ENCODE data around the gene PHF14.
A peak's percentile ranks its signal among the peaks of the same experiment; 100 is the strongest.

Gene PHF14

DNA sequence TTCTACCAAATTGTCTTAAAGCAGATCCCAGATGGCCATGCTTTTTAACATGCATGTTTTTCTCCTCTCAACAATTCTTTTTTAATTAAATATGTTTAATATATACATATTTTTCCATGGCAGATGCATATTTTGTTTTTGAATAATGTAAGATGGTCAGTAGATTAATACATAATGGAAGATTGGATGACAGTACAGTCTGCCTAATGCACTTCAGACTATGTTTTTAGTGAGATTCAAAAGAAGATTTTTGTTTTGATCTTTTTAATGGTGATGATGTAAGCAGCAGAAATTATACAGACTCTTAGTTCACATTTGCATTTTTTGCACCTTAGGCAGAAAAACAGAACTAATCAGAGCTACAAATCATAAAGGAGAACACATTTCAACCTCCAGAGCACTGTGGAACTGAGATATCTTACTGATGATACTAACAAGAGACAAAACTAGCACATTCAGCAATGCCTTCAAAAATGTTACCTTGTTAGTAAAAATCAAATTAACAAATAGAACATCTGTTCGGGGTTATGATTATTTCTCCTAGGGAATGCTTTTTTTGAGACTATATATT is 203.4 kb downstream of the PHF14 start:
- no peak for DNase-seq

DNA sequence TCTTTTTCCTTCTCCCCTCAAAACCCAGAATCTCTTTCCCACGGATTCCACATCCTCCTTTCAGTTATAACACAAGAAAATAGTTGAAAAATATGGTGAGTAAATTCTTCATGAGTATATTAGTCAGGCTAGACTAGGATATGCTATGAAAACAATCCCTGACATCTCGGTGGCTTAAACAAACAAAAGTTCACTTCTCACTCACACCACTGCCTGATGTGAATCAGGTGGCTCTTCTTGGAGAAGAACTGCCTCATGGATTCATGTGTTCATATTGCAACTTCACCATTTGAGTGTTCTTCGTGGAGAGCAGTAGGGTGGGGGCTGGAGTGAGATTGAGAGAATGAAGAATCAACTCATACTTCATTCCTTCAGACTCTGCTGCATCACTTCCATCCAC is 204.1 kb downstream of the PHF14 start:
- no peak for DNase-seq

DNA sequence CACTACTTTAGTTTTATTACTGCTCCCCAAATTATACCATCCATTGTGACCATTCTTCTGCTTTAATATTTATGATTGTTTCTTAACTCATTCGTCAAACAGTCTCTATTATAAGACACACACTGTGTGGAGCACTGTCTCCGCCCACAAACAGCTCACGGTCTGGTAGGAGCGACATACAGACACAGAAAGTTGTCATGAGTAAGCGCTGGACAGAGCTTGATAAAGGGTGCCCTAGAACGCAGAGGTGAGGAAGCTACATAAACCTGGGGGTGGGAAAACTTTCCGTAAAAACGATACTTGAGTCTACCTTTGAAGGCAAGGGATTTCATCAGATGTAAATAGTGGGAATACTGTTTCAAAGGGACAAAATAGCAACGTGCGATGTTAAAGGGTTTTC is 207.9 kb downstream of the PHF14 start:
- no peak for DNase-seq

DNA sequence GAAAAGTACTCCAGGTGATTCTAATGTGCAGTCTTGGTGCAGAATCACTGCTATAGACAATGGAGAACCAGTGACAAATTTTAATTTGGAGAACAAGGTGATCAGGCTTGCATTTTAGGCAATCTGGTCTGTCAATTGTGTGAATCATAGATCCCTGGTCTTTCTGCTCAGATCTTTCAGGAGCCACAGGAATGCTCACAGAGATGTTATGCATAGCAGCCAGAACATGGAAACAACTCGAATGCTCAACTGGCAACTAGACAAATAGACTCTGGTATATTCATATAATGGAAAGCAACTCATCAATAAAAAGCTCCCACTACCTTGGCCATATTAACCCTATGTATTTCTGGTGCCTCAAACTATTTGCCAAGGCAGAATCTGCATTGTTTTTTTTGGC is 209.1 kb downstream of the PHF14 start:
- DNase-seq: no peak

DNA sequence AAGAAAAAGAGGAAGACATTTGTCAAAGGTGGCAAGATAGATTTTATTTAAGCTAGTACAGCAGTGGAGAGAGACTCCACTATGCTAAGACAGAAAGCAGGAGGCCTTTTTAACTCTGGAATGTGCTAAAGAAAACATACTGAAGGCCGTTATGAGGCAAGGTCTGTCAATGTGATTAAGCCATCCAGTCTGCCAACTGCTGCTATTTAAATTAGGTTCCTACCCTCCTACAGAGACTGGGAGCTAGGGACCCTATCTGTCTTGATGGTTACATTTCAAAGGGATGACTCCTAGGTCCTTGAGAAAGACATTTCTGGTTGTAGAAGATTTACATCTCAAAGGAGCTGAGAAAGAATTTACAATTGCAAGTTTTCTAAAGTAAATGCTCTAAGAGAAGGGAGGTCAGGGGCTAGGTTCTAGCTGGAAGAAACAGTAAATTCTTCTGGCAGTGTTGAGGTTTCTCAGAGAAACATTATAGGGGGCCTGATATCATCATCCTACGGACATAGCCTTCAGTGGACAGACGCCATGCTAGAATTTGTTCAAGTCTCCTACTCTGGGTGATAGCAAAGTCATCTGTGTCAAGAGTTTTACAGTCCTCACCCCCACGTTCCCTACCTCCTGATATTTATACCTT is 211.6 kb downstream of the PHF14 start:
- no peak for DNase-seq

DNA sequence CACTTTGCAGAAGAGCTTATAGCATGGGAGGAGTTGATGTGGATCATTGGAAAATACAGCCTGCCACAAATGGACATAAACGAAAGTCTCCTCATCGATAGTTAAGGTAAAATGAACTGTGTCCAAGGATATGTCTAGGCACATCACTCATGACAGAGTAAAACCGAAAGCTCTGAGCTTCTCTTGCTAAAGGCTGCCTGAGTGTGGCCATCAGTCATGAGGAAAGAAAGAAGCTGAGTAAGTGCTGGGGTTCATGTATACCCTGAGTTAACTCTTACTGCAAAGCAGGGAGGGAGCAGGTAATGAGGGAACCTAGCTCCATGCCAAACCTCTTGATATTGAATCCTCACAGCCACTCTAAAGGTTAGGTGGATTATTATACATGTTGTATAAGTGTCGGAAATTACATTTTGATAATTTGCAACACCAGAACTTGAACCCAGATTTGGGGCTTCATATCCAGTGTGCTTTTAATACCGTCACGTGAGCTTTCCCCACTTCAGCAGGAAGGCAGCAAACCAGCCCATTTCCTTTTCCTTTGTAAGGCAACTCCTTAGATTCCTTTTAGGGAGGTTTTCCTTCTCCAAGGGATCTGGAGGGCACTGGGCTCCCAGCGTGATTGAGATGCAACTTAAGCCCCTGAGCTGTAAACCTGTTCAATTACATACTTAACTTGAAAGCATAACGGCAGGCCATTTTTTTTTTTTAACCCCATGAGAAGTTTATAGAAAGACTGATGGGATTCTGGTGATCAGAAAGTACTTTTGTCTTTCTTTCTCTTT is 215.0 kb downstream of the PHF14 start:
- DNase-seq: no peak

DNA sequence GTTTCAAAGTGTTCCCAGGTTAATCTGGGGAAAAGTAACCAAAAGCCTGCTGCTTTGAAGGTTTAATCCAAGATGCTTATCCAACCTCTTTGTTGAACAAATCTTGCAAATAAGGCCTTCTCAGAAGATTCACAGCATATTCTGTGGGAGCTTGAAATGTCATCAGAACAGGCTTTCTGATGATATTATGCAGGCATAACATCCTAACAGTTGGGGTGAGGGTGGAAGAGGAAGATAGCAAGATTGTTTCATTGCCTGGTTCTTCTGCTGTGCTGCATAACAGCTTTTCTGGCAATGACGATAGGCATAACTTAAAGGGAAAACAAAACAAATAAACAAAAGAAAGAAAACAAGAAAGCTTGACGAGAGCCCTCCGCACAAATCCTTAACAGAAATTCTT is 217.4 kb downstream of the PHF14 start:
- DNase-seq: no peak

DNA sequence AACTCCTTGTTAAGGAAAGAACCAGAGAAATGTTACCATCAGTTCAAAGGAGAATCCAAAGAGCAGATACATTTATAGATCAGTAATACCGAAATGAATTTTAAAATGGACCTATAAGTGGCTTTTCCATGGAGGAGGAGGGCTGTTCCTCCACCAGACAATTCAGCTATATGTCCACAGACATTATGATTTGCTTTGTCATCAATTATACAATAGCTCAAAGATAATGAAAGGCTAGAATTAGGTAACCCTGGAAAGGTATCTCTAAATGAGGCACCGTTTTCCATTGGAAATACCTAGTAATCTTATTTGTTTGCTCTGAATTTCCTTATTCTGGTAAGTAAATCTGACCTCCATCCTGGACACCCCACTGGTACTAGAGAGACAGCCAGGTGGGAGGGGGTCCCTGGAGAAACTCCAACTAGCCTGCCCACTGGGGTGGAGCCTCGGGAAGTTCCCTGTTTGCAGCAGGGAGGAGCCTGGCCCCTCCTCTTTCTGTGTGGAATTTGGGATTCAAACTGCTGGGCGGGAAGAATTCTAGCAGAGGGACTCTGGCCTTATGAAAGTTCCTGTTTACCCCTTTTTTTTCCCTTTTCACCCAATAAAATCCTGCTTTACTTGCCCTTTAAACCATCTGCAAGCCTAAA is 218.0 kb downstream of the PHF14 start:
- DNase-seq: no peak

DNA sequence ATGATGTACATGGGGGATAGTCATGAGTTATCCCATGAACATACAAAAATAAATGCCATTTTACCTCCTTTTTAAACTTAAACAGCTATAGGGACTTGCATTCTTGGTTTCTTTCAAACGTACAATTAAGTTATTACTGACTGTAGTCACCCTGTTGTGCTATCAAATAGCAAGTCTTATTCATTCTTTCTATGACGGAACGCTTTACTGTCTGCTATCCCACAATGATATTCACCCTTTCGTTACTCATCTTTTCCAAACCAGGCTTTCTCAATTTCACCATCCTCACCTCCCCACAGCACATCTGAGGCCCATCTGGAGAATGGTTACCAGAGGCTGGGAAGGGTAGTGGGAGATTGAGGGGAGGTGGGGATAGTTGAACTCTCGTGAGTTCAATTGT is 218.8 kb downstream of the PHF14 start:
- DNase-seq: no peak

DNA sequence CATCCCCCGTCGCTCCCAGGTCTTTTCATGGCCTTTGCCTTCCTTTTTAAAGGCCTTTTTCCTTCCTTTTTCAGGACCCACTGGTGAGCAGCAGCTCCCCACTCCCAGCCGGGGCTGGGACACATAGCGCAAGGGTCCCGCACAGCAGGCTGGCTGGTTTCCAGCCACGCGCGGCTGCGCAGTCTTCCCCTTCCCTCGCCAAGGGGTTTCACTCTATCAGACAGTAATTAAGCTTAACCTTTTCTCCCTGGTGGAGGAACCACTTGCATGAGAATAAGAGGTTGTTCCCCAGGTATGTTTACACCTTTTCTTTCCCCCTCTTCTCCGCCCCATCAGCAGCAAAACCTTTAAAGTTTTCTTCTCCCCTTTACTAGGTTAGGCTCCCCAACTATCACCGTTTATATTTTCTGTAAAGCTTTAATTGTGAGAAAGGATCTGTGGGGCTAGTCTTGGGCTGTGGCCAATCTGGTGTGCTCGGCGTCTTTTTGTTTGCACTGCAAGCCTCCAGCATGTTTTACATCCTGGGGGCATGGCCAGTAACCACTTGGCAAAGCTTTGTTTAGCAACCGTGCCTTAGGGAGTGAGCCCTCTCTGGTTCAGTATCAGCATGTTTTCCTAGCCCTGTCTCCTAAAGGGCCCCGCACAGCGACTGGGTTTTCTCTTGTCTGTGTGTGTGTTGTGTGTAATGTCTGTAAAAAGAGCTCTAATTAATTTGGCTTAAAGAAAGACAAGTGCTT is 219.6 kb downstream of the PHF14 start:
- peak; percentile 85 for DNase-seq

DNA sequence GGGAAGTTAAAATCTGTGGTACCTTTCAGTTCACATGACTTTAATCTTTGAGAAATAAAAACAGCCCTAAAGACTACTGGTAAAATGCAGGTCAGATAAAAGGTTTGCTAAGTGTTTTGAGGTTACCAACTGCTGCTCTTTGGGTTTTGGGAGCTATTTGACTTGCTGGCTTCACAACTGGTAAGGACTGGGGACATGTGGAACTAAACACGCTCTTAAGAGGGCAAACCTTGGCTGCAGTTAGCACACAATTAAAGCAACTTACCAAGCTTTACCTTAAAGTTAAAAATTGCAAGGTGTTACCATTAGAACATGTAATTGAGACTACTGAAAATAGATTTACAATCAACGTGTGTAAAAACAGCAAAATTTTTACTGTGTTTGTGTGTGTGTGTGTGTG is 220.2 kb downstream of the PHF14 start:
- peak; percentile 4 for DNase-seq

DNA sequence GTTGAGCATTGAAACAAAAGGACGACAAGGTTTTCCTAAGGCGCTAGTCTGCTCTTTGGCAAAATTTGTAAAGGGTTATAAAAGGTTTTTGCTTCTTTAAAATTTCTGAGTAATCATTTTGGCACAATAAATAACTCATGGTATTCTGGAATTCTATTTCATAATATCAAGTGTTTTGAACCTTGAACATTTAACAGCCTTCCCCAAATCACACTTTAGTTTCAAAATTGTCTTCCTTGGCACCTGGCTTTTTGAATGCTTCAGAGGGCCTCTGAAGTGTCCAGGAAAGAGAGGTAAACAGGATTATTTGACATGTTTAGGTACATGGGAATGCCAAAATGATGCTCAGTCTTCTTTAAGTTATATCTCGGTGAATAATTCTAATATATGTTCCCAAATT is 220.8 kb downstream of the PHF14 start:
- no peak for DNase-seq

DNA sequence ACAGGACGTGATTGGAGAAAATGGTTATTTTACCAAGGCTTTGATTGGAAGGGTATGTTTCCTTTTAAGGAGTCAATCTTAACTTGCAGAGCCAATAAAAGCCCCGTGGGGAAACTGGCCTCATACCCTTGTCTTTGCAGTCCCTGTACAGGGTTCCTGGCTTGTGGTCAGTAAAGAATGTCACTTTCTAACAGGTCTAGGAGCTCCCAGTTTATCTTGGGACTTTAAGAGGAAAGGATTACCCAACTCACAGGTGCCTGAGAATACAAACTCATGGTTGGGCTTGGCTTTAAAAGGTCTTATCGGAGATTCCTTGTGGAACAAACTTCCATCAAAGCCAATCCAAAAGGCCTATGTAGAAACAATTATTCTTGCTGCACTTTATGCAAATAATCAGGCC is 221.8 kb downstream of the PHF14 start:
- DNase-seq: no peak

DNA sequence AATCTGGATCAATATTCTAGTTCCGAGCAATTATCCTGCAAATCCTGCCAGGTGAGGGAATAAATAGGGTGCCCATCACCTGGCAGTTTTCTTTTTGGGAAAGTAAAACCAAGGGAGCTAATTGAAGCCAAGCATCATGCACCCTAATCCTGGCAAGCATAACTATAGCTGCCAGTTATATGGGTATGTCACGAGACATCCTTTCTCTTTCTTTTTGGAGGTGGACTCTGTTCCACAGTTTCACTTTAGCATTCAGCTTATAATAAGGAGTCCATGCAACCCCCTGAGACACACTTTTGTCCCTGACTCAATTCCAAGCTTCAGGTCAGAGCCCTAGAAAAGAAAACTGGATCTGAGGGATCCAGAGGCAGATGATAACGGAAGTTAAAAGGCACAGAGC is 222.5 kb downstream of the PHF14 start:
- DNase-seq: no peak

DNA sequence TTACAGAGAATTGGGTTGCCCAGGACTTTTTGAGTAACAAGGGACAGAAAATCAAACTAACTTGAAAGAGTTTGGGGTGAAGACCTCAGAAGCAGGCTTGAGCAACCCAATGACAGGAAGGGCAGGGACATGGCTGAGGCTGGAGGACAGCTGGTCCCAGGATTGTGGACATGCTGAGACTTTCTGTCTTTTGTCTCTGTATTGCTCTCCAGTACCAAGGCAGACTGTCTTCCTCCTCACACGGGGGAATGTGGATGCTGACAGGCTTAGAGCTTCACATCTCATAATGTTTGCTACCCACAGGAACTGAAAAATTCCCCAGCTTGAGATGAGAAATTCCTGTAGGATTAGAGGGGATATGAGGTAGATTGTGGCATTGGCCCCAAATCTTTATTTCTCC is 229.6 kb downstream of the PHF14 start:
- DNase-seq: no peak

DNA sequence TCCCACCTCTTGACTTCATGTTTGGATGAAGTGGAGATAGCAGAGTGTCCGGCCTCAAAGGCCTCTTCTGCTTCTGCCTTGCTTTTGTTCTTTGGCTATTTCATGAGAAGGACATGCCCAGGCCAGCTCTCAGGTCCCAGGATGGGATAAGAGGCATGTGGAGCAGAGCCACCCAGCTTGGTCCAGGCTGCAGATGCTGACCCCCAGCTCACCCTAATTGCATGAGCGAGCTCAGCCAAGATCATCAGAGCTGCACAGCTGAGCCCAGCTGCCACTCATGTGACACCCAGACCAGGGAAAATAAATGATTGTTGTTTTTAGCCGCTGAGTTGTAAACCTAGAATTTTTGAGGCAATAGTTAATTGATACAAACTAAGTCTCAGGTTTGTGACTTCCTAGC is 230.0 kb downstream of the PHF14 start:
- no peak for DNase-seq

DNA sequence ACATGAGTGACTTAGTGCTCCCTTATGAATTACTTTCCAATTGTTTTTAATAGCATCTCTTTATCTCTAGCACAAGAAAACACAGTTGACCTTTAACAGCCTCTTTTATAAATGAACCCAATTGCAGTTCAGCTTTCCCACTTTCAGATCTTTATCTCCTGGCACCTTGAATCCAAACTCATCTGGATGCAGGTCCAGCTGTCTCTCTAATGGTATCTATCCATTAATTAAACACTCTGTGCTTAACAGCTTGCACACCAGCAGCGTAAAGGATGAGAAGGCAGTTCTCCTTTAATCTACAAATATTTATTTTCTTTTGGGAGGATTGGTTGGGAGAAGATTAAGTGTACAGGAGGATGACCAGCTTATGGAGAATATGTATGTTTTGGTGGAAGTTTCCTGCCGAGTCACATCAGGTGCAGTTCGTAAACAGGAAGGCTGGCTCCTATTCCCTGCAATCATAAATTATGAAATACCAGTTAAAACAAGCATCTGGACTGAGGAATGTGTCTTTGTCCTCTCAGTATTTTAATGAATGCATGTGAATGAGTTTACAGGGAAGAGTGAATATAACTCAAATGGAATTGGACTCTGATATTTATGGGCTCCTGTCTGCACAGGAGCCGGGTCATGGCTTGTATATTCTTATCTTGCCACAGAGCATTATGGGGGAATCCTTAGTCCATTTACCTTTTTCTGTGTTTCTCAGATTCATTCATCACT is 232.7 kb downstream of the PHF14 start:
- no peak for DNase-seq

DNA sequence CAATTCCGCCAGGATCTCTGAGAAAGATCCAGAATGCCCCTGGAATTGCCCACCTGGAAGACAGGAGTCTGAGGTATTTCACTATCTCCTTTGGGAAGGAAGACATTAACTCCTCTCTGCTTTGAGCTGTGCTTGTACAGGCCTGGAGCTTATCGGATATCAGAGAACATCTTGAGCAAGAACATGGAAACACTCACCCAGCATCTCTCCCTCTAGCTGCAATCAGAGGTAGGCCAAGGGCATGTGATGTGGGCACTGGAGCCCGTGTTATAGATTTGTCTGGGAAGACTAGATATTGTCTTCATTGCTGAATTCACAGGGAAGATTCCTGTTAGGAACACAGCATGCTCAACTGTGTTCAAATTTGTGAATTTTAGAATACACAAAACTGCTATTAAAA is 233.9 kb downstream of the PHF14 start:
- DNase-seq: no peak

DNA sequence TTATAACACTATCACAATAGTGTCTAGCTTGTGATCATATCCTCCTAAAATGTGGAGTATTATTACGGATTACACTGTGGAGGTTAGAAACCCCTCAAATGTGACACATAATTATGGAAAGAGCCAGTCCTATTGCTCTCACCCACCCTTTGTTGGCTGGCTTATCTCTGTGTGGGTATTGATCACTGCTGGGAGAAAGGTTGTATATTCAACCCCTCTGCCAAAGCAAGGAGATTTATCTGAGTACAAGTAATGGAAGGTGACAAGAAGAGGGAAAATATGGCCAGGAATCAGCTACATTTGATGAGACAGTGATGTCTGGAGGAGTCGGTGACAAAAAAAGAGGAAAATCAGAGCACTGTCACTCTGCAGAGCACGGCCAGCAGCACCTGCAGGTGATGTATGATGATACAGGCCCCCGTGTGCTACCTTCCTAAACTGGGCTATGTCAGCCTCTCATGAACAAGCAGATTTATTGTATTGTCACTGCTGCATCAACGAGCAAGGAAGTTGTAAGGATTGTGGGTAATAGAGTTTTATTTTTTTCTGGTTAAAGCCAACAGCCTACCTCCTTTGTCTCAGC is 235.3 kb downstream of the PHF14 start:
- DNase-seq: no peak

DNA sequence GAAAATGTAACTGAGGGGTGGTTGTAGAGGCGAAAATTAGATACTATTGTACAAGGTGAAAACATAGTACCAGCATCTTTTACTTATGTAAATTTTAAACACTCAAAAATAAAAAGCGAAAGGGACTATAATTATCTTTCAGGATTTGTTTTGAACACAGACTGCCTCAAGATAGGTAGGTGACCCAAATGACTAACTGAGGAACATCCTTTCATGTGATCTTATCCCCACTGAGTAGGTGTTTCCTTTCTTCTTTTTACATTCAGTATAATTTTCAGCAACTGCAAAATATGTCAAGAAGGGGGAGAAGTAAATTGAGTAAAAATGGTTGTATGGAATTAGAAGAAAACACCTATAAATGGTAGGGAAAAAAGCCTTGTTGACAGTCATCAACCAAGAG is 236.7 kb downstream of the PHF14 start:
- no peak for DNase-seq

DNA sequence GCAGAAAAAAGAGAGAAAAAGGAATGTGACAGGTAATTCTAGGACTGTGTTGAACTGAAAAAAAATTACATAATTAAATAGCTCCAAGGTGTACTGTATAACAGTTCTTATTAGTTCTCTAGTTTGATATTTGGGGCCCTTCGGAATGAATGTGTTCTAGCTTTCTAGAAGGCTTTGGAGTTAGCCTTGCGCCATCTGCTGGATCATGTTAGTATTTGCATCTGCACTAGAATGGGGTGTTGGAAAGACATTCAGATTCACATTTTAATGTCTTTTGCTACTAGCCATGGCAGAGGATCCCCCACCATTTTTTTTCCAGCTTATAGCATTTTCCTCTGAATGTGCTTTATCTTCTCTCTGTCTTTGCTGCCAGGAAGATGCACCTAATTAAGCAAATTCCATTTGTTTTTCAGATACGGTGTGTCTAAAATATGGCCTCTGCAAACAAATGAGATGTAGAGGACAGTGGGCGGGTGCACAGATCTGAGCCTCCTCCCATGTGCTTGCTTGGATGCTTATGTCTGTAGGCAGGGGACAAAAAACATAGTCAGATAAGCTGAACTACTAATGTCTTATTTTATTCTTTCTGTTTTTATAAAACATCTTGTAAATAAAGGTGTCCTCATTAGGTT is 238.5 kb downstream of the PHF14 start:
- DNase-seq: peak; percentile 37

DNA sequence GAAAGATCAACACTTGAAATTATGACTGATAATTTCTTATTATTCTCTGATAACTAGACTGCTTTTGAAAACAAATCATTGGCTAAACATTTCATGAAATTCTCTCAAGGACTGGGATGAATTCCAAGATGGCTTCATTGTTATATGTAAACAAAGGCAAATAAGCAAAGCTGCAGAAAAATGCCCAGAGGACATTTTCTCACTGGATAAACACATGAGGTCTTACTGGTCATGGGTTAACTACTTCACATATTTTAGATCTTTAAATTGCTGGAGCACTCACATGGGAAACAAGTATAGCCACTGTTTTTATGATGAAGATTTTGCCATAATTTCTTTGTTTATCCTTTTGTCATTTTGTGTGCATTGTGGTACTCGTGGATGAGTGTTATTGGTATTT is 239.1 kb downstream of the PHF14 start:
- DNase-seq: no peak

All from NCI-H2029 (cell line).